K562 (cell line): ENCODE data around the gene GNG5. TPM values are rescaled to one million over a fixed set of nuclear protein-coding genes. Genes with fewer than 3 reads are reported as not detected.

Source experiments
- ATAC-seq: fragments of 200-7000 bp; cut with Tn5 transposase; 3 replicates; pipeline ENCODE4 v1.9.1; 2020; ENCODE audit warnings: moderate library complexity
- BruUV-seq: library from RNA; stranded (reverse); fragments of 400-500 nt; replicated peaks from 2 replicates; lab custom pipeline; 2021; lab: Mats Ljungman, UMichigan
- CTCF ChIA-PET: fragments of 300-600 bp; formaldehyde crosslinking; extraction: SDS; loops from one replicate; lab custom pipeline; 2021; ENCODE audit warnings: low intra/inter-chr PET ratio; lab: Yijun Ruan, JAX
- POLR2A ChIA-PET: fragments of 300-600, 350-650 bp; sonication (Branson Sonifier 250); formaldehyde crosslinking; extraction: SDS; loops from one replicate; lab custom pipeline; 2021; ENCODE audit warnings: antibody characterized with exemption, inconsistent platforms; lab: Yijun Ruan, JAX
- DNase-seq, 4 experiments: peaks; one replicate each; pipeline versions ENCODE4 v3.0.0 to v3.0.0-alpha.2; 2011 to 2018; ENCODE audit warnings: low spot score in 3 of 4, mixed read lengths in 3 of 4; ENCODE audit errors: extremely low read depth in 1 of 4
- FAIRE-seq: peaks from 2 replicates; lab custom pipeline; 2011; peaks lifted over from hg19 to GRCh38; lab: Jason Lieb, UNC
- H2AFZ ChIP-seq: 2 replicates; pipeline ENCODE4 v1.6.0; 2011; ENCODE audit warnings: low read depth, low read length, control low read depth, inconsistent platforms
- H3K27ac ChIP-seq: fragments of 200-600 bp; 3 replicates; pipeline ENCODE4 v1.8.0; 2011; ENCODE audit warnings: low read depth, mild to moderate bottlenecking, control low read depth, inconsistent platforms, low read length, moderate library complexity, mixed read lengths; ENCODE audit errors: extremely low read depth
- H3K27me3 ChIP-seq, 2 experiments: fragments of 300-600 bp in 1 of 2; 2 replicates in 1 of 2; 3 replicates in 1 of 2; pipeline versions ENCODE4 v1.6.0 to v1.8.0; 2011; ENCODE audit warnings: inconsistent platforms in 2 of 2, low read length in 2 of 2, mild to moderate bottlenecking in 1 of 2, mixed read lengths in 1 of 2, moderate library complexity in 1 of 2; ENCODE audit not compliant: control insufficient read depth in 2 of 2, insufficient read depth in 2 of 2
- H3K36me3 ChIP-seq: fragments of 300-600 bp; 3 replicates; pipeline ENCODE4 v1.8.0; 2011; ENCODE audit warnings: mild to moderate bottlenecking, low read length, inconsistent platforms; ENCODE audit not compliant: control insufficient read depth, insufficient read depth
- H3K4me1 ChIP-seq, 2 experiments: fragments of 200-600 bp in 1 of 2; replicated peaks in 1 of 2; 2 replicates in 1 of 2; 3 replicates in 1 of 2; pipeline versions ENCODE4 v1.5.1 to v1.8.0; 2011; ENCODE audit warnings: inconsistent platforms in 2 of 2, low read length in 2 of 2, mild to moderate bottlenecking in 1 of 2, mixed read lengths in 1 of 2, moderate library complexity in 1 of 2; ENCODE audit not compliant: control insufficient read depth in 2 of 2, insufficient read depth in 2 of 2
- H3K4me2 ChIP-seq: 2 replicates; pipeline ENCODE4 v1.6.1; 2011; ENCODE audit warnings: low read length, control low read depth, inconsistent platforms, mixed read lengths; ENCODE audit not compliant: insufficient read depth
- H3K4me3 ChIP-seq: fragments of 200-600 bp; sonication (generic), shearing (Covaris generic); 2 replicates; pipeline ENCODE4 v1.5.1; 2016; ENCODE audit warnings: control low read depth, inconsistent platforms
- H3K79me2 ChIP-seq: fragments of 200-600 bp; 3 replicates; pipeline ENCODE4 v1.8.0; 2011; ENCODE audit warnings: low read length, inconsistent platforms; ENCODE audit not compliant: control insufficient read depth, insufficient read depth
- H3K9ac ChIP-seq, 2 experiments: 2 replicates each; pipeline versions ENCODE4 v1.6.0 to v1.6.1; 2011; ENCODE audit warnings: low read depth in 2 of 2, low read length in 2 of 2, control low read depth in 1 of 2, inconsistent platforms in 1 of 2, mild to moderate bottlenecking in 1 of 2, mixed read lengths in 1 of 2; ENCODE audit not compliant: insufficient read depth in 1 of 2
- H3K9me1 ChIP-seq: one replicate; pipeline ENCODE4 v1.6.0; 2011; ENCODE audit warnings: inconsistent platforms, mild to moderate bottlenecking, low read length, moderate library complexity; ENCODE audit not compliant: control insufficient read depth, insufficient read depth
- H3K9me3 ChIP-seq: replicated peaks from 2 replicates; pipeline ENCODE4 v1.5.1; 2011; ENCODE audit warnings: low read depth, low read length, inconsistent platforms; ENCODE audit not compliant: control insufficient read depth, insufficient read depth
- H4K20me1 ChIP-seq: replicated peaks from 2 replicates; pipeline ENCODE4 v1.6.1; 2011; ENCODE audit warnings: low read length, inconsistent platforms, mixed read lengths; ENCODE audit not compliant: control insufficient read depth, insufficient read depth
- BCOR ChIP-seq: fragments of 450-650 bp; IDR thresholded peaks from 2 replicates; pipeline ENCODE4 v1.6.1; 2016
- C11orf30 ChIP-seq: fragments of 450-650 bp; IDR thresholded peaks from 2 replicates; pipeline ENCODE4 v1.6.1; 2016; ENCODE audit warnings: low read depth, mild to moderate bottlenecking
- ELF2 ChIP-seq: fragments of 250-450 bp; sonication (Bioruptor Pico); IDR thresholded peaks from 2 replicates; pipeline ENCODE4 v1.5.0; 2021; ENCODE audit warnings: mild to moderate bottlenecking
- EP400 ChIP-seq: fragments of 450-650 bp; IDR thresholded peaks from 2 replicates; pipeline ENCODE4 v1.6.1; 2017; ENCODE audit warnings: antibody characterized with exemption, mild to moderate bottlenecking, moderate library complexity
- HMBOX1 ChIP-seq: sonication (generic); IDR thresholded peaks from 2 replicates; pipeline ENCODE4 v1.6.1; 2016
- HOMEZ ChIP-seq: fragments of 250-450 bp; sonication (Bioruptor Pico); IDR thresholded peaks from 2 replicates; pipeline ENCODE4 v1.4.0; 2020; ENCODE audit warnings: mild to moderate bottlenecking, moderate library complexity
- KLF1 ChIP-seq: fragments of 450-650 bp; IDR thresholded peaks from 2 replicates; pipeline ENCODE4 v1.6.1; 2016; ENCODE audit warnings: missing genetic modification characterization, missing compliant biosample characterization
- MAFF ChIP-seq: IDR thresholded peaks from 2 replicates; pipeline ENCODE4 v1.6.1; 2012; ENCODE audit warnings: low read length, improper control_type of control experiment
- MAFG ChIP-seq: fragments of 450-650 bp; conservative IDR thresholded peaks from 2 replicates; pipeline ENCODE4 v1.6.1; 2016; ENCODE audit warnings: missing genetic modification characterization, missing compliant biosample characterization
- PKNOX1 ChIP-seq: fragments of 450-650 bp; IDR thresholded peaks from 2 replicates; pipeline ENCODE4 v1.6.1; 2016
- SMC3 ChIP-seq: conservative IDR thresholded peaks from 2 replicates; pipeline ENCODE4 v1.6.1; 2011; ENCODE audit warnings: low read depth, low read length, improper control_type of control experiment; ENCODE audit not compliant: insufficient read depth
- SREBF2 ChIP-seq: sonication (generic); formaldehyde crosslinking; IDR thresholded peaks from 2 replicates; pipeline ENCODE4 v1.4.0; 2020; ENCODE audit warnings: mild to moderate bottlenecking, missing genetic modification reagents
- ZNF316 ChIP-seq: fragments of 450-650 bp; IDR thresholded peaks from 2 replicates; pipeline ENCODE4 v1.6.1; 2016
- ZNF436 ChIP-seq: fragments of 250-450, 450-650 bp; sonication (Bioruptor Pico); formaldehyde crosslinking; IDR thresholded peaks from 2 replicates; pipeline ENCODE4 v1.7.0; 2020; ENCODE audit warnings: mild to moderate bottlenecking
- ZNF445 ChIP-seq: fragments of 250-450 bp; sonication (Bioruptor Pico); IDR thresholded peaks from 2 replicates; pipeline ENCODE4 v1.4.0; 2020; ENCODE audit warnings: low read depth, mild to moderate bottlenecking, moderate library complexity
- ZNF592 ChIP-seq: fragments of 450-650 bp; IDR thresholded peaks from 2 replicates; pipeline ENCODE4 v1.6.1; 2017; ENCODE audit warnings: antibody characterized with exemption, mild to moderate bottlenecking
- WGBS: fragments of 100-300 bp; shearing (Covaris generic); methylation state at CpG from one replicate; pipeline ENCODE4 v1.1.6; 2016; ENCODE audit warnings: low coverage, mixed read lengths; ENCODE audit not compliant: insufficient coverage; ENCODE audit errors: missing lambda C conversion rate; 5-methylcytosine and 5-hydroxymethylcytosine counted together
- in situ Hi-C: fragments of 300-500 bp; cut with MboI; formaldehyde crosslinking; loops from 4 replicates; pipeline ENCODE4 v1.15.0; 2018; ENCODE audit warnings: inconsistent platforms, mixed read lengths
- intact Hi-C: fragments of 100-400 bp; cut with micrococcal nuclease; formaldehyde crosslinking; loops from 2 replicates; pipeline ENCODE4 v1.14.2; 2022
- polyA plus RNA-seq, 8 experiments: library from polyadenylated mRNA; depleted of rRNA in 4 of 8; stranded (reverse) in 5 of 8; unstranded in 3 of 8; fragments of >200 nt; fragmentation: Nextera tagmentation in 2 of 8; fragmentation: Illumina TruSeq in 1 of 8; extraction: Ambion mirVana in 2 of 8; extraction: Trizol in 1 of 8; gene quantifications; 2 replicates each; pipeline versions ENCODE4 v1.2.1 to v1.2.3, GENCODE V29; 2011 to 2014; ENCODE audit warnings: inconsistent platforms in 1 of 8, missing spikeins in 1 of 8
- total RNA-seq, 7 experiments: library from RNA; depleted of rRNA in 6 of 7; stranded (reverse); fragments of >200 nt in 6 of 7; fragmentation: Illumina TruSeq in 2 of 7; extraction: Trizol in 2 of 7; gene quantifications; 2 replicates each; pipeline versions ENCODE4 v1.2.1 to v1.2.3, GENCODE V29; 2011 to 2021; ENCODE audit warnings: low replicate concordance in 1 of 7

Gene GNG5
- total and polyA plus RNA-seq, 9 of the 15 experiments (the other 6 are each of a cell fraction or from before 2014, with no cell fraction given) = 61.9 to 243 (median 150) TPM

- TF ChIP-seq MAFF (peak; percentile 70), ZNF592 (no peak), ELF2 (no peak), MAFG (tag) (peak; percentile 81), ZNF316 (peak; percentile 94), ZNF436 (no peak), C11orf30 (peak; percentile 87), EP400 (no peak)
These were observed 3.8 kb upstream of the GNG5 start (continued) for GRCh38 chr1:84510165-84510564.

GRCh38 chr1:84509029-84509428, 2.6 kb upstream of the GNG5 start:
- no peak for FAIRE-seq
- CTCF ChIA-PET = no interaction called here
- TF ChIP-seq PKNOX1 = no peak
- TF ChIP-seq BCOR = peak; percentile 63; the same call in 1 of the 2 replicates
- no peak for TF ChIP-seq HMBOX1
- TF ChIP-seq HOMEZ = no peak
- no peak for TF ChIP-seq SMC3
- TF ChIP-seq MAFG (tag) = no peak
- TF ChIP-seq ZNF445 = no peak
- no peak for TF ChIP-seq SREBF2 (CRISPR knock-in tag)
- TF ChIP-seq KLF1 = no peak

More at GRCh38 chr1:84509029-84509428, 2.6 kb upstream of the GNG5 start:
- WGBS = 87% methylated on average over 4 of the region's 4 CpGs
- no peak overlapping the region for H3K4me3 ChIP-seq
- ATAC-seq (no peak), DNase-seq (no peak)
- peaks cover 12% of the 10 kb centered on the region; the same call in 1 of the 3 replicates for H3K36me3 ChIP-seq
- no peaks in the 10 kb centered on the region; the same call in 1 of the 2 replicates for H3K9me3 ChIP-seq
- no peaks in the 10 kb centered on the region for H3K9me1 ChIP-seq
- peaks cover 4% of the 10 kb centered on the region in 2 experiments; a peak in 3 of 5 replicates for H3K4me1 ChIP-seq
- POLR2A ChIA-PET = interaction anchor here (0.7 kb wide), 1 partner anchor 72 kb away, joined by 4 read pairs; no protein-coding TSS in a partner anchor
- no peak overlapping the region for H3K4me2 ChIP-seq
- no peak overlapping the region for H2AFZ ChIP-seq
- H3K27ac ChIP-seq = no peak overlapping the region
- intact Hi-C loops (loop anchor here (5.0 to 10.0 kb wide), 2 partner anchors 178 to 204 kb away; partner anchors contain the start of gene SAMD13), in situ Hi-C loops (no loop called here)
- no peaks in the 10 kb centered on the region for H3K27me3 ChIP-seq
- peaks cover 40% of the 10 kb centered on the region for H3K79me2 ChIP-seq
- peaks cover 9% of the 10 kb centered on the region for H4K20me1 ChIP-seq
- H3K9ac ChIP-seq = no peak overlapping the region
- BruUV-seq = no TSS peak
